GM21723 (cell line): ENCODE data around the gene SCAF1.

Experiments used
- ATAC-seq: cut with Tn5 transposase; IDR thresholded peaks from one replicate; pipeline ENCODE4 v1.9.1; 2021; ENCODE audit warnings: mild to moderate bottlenecking, moderate library complexity; ENCODE audit not compliant: unreplicated experiment

SCAF1 gene

GRCh38 chr19:49641688-49642491 lies at the start of gene SCAF1:
TSS of gene SCAF1 (plus strand) at chr19:49642209. CDS start at chr19:49645027, 2,818 bp downstream.
- ATAC-seq, result peak; percentile 58

- ATAC-seq, result no peak
Observed at GRCh38 chr19:49592486-49593232, 49.4 kb upstream of the SCAF1 start.

- no peak for ATAC-seq
Observed at GRCh38 chr19:49593233-49594113, 48.5 kb upstream of the SCAF1 start.

- no peak for ATAC-seq
Observed at GRCh38 chr19:49594157-49594992, 47.6 kb upstream of the SCAF1 start.

GRCh38 chr19:49594993-49595818 lies 46.8 kb upstream of the SCAF1 start:
- no peak for ATAC-seq

GRCh38 chr19:49595819-49596404 lies 46.1 kb upstream of the SCAF1 start:
- ATAC-seq, result no peak

- no peak for ATAC-seq
Observed at GRCh38 chr19:49596407-49596806, 45.6 kb upstream of the SCAF1 start.

- ATAC-seq, result no peak
Observed at GRCh38 chr19:49596954-49597702, 44.9 kb upstream of the SCAF1 start.

- no peak for ATAC-seq
Observed at GRCh38 chr19:49597703-49597974, 44.4 kb upstream of the SCAF1 start.

GRCh38 chr19:49599378-49600295 lies 42.4 kb upstream of the SCAF1 start:
- ATAC-seq, result no peak

GRCh38 chr19:49601482-49602038 lies 40.4 kb upstream of the SCAF1 start:
- no peak for ATAC-seq

- ATAC-seq, result no peak
Observed at GRCh38 chr19:49602806-49603205, 39.2 kb upstream of the SCAF1 start.

GRCh38 chr19:49605605-49606004 lies 36.4 kb upstream of the SCAF1 start:
- ATAC-seq, result no peak

GRCh38 chr19:49609499-49610092 lies 32.4 kb upstream of the SCAF1 start:
- ATAC-seq, result no peak

GRCh38 chr19:49613374-49613773 lies 28.6 kb upstream of the SCAF1 start:
- no peak for ATAC-seq

- ATAC-seq, result no peak
Observed at GRCh38 chr19:49614096-49614833, 27.7 kb upstream of the SCAF1 start.
